ENCODE results near the gene SLC29A4.

GRCh38 chr7:5266191-5267028, 16.3 kb upstream of the SLC29A4 start:
- TF ChIP-seq CTCF (IDR thresholded peaks at IDR 0.05) (no peak), POLR2A (IDR thresholded peaks at IDR 0.05) (no peak)
